B cell (primary cell): ENCODE measurements around the gene SLC35F3. TPM values are rescaled to one million over a fixed set of nuclear protein-coding genes. Genes with fewer than 3 reads are reported as not detected.
"Not testable (repeated sequence)": the region's sequence is repeated elsewhere in the genome, so short reads cannot be mapped to it uniquely, and the experiment has no call there.

Experiments used
- ATAC-seq: fragments of 200-7000 bp; cut with Tn5 transposase; one replicate; pipeline ENCODE4 v1.10.0; 2021; ENCODE audit warnings: low read depth, mild to moderate bottlenecking, moderate number of reproducible peaks, moderate library complexity
- CTCF ChIA-PET: fragments of 350-600 bp; sonication (Branson Sonifier 250); formaldehyde crosslinking; loops from one replicate; lab custom pipeline; 2021; ENCODE audit warnings: antibody characterized with exemption, inconsistent platforms; lab: Charles Lee
- POLR2A ChIA-PET: fragments of 350-600 bp; sonication (Branson Sonifier 250); formaldehyde crosslinking; loops from one replicate; lab custom pipeline; 2021; ENCODE audit warnings: antibody characterized with exemption; lab: Charles Lee
- DNase-seq: peaks from one replicate; pipeline ENCODE4 v3.0.0; 2013
- H2AFZ ChIP-seq: 2 replicates; pipeline ENCODE4 v1.6.1; 2012; ENCODE audit warnings: mild to moderate bottlenecking, low read depth, low read length; ENCODE audit not compliant: insufficient read depth, poor library complexity, severe bottlenecking
- H3K27ac ChIP-seq, 2 donors: 1 replicate in 1 of 2; 2 replicates in 1 of 2; pipeline ENCODE4 v1.5.1; 2012 to 2013; ENCODE audit warnings: low read length in 2 of 2, mild to moderate bottlenecking in 2 of 2, moderate library complexity in 1 of 2
- H3K27me3 ChIP-seq, 4 experiments: fragments of 200-600 bp in 1 of 4; sonication (generic) in 1 of 4; replicated peaks in 1 of 4; 1 replicate in 2 of 4; 2 replicates in 2 of 4; pipeline versions ENCODE4 v1.6.1 to v1.7.0; 2013 to 2016; ENCODE audit warnings: low read length in 3 of 4, mild to moderate bottlenecking in 2 of 4, mixed read lengths in 1 of 4, moderate library complexity in 1 of 4; ENCODE audit not compliant: insufficient read depth in 4 of 4, control insufficient read depth in 3 of 4; ENCODE audit errors: control extremely low read depth in 1 of 4
- H3K36me3 ChIP-seq, 2 experiments: replicated peaks in 1 of 2; 1 replicate in 1 of 2; 2 replicates in 1 of 2; pipeline versions ENCODE4 v1.6.1 to v1.7.1; 2013; ENCODE audit warnings: low read length in 1 of 2; ENCODE audit not compliant: insufficient read depth in 2 of 2, control insufficient read depth in 1 of 2; ENCODE audit errors: control extremely low read depth in 1 of 2, extremely low read depth in 1 of 2
- H3K4me1 ChIP-seq, 2 donors: fragments of 200-600 bp in 1 of 2; sonication (generic) in 1 of 2; 1 replicate in 1 of 2; 2 replicates in 1 of 2; pipeline versions ENCODE4 v1.5.1 to v1.6.1; 2013 to 2017; ENCODE audit warnings: low read length in 2 of 2; ENCODE audit not compliant: control insufficient read depth in 2 of 2, insufficient read depth in 2 of 2
- H3K4me2 ChIP-seq: replicated peaks from 2 replicates; pipeline ENCODE3; 2012; ENCODE audit warnings: mild to moderate bottlenecking, low read depth, low read length; ENCODE audit not compliant: poor library complexity, severe bottlenecking
- H3K4me3 ChIP-seq, 5 experiments: fragments of 200-600 bp in 1 of 5; sonication (generic) in 1 of 5; 1 replicate in 3 of 5; 2 replicates in 2 of 5; pipeline versions ENCODE4 v1.5.1 to v1.7.0; 2011 to 2016; ENCODE audit warnings: low read length in 4 of 5, mild to moderate bottlenecking in 4 of 5, low read depth in 2 of 5, control low read depth in 1 of 5, moderate library complexity in 1 of 5; ENCODE audit not compliant: insufficient read depth in 1 of 5; ENCODE audit errors: control extremely low read depth in 1 of 5, extremely low read depth in 1 of 5
- H3K79me2 ChIP-seq: fragments of 200-600 bp; sonication (generic); one replicate; pipeline ENCODE4 v1.6.0; 2016; ENCODE audit warnings: low read length; ENCODE audit not compliant: control insufficient read depth, insufficient read depth
- H3K9ac ChIP-seq: fragments of 200-600 bp; sonication (generic); 2 replicates; pipeline ENCODE4 v1.6.1; 2017; ENCODE audit warnings: mild to moderate bottlenecking, low read length, moderate library complexity
- H3K9me3 ChIP-seq, 3 donors: one replicate each; pipeline versions ENCODE4 v1.6.1 to v1.7.1; 2013; ENCODE audit warnings: low read length in 2 of 3; ENCODE audit not compliant: control insufficient read depth in 2 of 3, insufficient read depth in 1 of 3; ENCODE audit errors: control extremely low read depth in 1 of 3
- H4K20me1 ChIP-seq: 2 replicates; pipeline ENCODE4 v1.6.0; 2012; ENCODE audit warnings: mild to moderate bottlenecking, low read length; ENCODE audit not compliant: insufficient read depth, control insufficient read depth, poor library complexity, severe bottlenecking
- H3K27ac Mint-ChIP-seq: one replicate; pipeline ENCODE4 v1.8.0; 2021; ENCODE audit warnings: mixed read lengths
- H3K27me3 Mint-ChIP-seq: one replicate; pipeline ENCODE4 v1.8.0; 2021; ENCODE audit warnings: mixed read lengths
- H3K4me1 Mint-ChIP-seq: one replicate; pipeline ENCODE4 v1.8.0; 2021; ENCODE audit warnings: mixed read lengths
- H3K4me3 Mint-ChIP-seq: one replicate; pipeline ENCODE4 v1.8.0; 2021; ENCODE audit warnings: mixed read lengths
- H3K9me3 Mint-ChIP-seq: one replicate; pipeline ENCODE4 v1.8.0; 2022; ENCODE audit warnings: mixed read lengths; ENCODE audit not compliant: insufficient read depth
- CTCF ChIP-seq: fragments of 200-600 bp; IDR thresholded peaks from one replicate; pipeline ENCODE4 v1.8.0; 2022; ENCODE audit warnings: antibody characterized with exemption, mild to moderate bottlenecking
- EZH2 ChIP-seq: IDR thresholded peaks from 2 replicates; pipeline ENCODE4 v1.6.1; 2012; ENCODE audit warnings: borderline replicate concordance, low read depth, mild to moderate bottlenecking, moderate library complexity, low read length; ENCODE audit not compliant: insufficient read depth, poor library complexity, severe bottlenecking
- WGBS: methylation state at CpG from one replicate; pipeline ENCODE4 v1.1.5; 2013; ENCODE audit warnings: missing lambda C conversion rate; ENCODE audit not compliant: insufficient coverage; 5-methylcytosine and 5-hydroxymethylcytosine counted together
- intact Hi-C: fragments of 100-400 bp; cut with micrococcal nuclease; formaldehyde crosslinking; loops from one replicate; pipeline ENCODE4 v1.10.0; 2022
- polyA plus RNA-seq: library from polyadenylated mRNA; depleted of rRNA; stranded (reverse); fragments of >200 nt; gene quantifications from 2 replicates; pipeline ENCODE4 v1.2.3, GENCODE V29; 2012
- total RNA-seq, 2 donors: library from RNA; stranded (reverse); fragments of 120-200 nt in 1 of 2; gene quantifications; 1 replicate in 1 of 2; 2 replicates in 1 of 2; pipeline versions ENCODE4 v1.2.3 to v1.2.4, GENCODE V29; 2013 to 2022

Gene SLC35F3
- total and polyA plus RNA-seq, 2 donors (not counting 1 experiment from before 2014, with no cell fraction given): not detected

DNA sequence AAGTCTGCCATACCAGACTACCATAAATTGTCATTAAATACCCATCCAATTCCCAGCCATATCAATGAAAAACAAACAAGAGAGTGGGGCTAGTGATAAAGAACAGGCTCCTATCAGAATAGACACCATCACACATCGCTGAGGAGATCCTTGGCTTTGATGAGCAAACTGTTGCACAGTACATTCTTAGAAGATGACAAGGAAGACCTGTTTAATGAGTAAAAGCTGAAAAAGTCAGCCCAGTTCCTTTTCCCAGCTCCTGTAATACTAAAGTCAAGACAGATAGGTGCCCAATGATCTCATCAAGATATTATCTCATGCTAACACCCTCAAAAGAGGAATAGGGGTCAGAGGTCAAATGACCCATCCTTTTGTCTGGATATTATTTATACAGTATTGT, 304.3 kb downstream of the SLC35F3 start:
- Histone ChIP-seq H3K4me2 (no peak overlapping the region), H3K27me3 (peaks cover 0 to 7% (median 3%) of the 10 kb centered on the region in 4 experiments), H3K4me3 (no peak overlapping the region), H3K4me1 (peaks cover under 1 to 4% of the 10 kb centered on the region in 2 donors), H3K9me3 (peaks cover 0 to 13% (median 0%) of the 10 kb centered on the region in 3 donors), H3K27ac (no peak overlapping the region), H3K9ac (no peak overlapping the region), H2AFZ (no peak overlapping the region), H3K36me3 (no peaks in the 10 kb centered on the region), H3K79me2 (no peaks in the 10 kb centered on the region), H4K20me1 (no peaks in the 10 kb centered on the region)
- intact Hi-C loops: no loop called here
- H3K27me3 Mint-ChIP-seq: peaks cover 42% of the 10 kb centered on the region
- DNase-seq: no peak
- H3K4me1 Mint-ChIP-seq: peaks cover 5% of the 10 kb centered on the region
- H3K4me3 Mint-ChIP-seq: no peak overlapping the region
- H3K9me3 Mint-ChIP-seq: peaks cover 2% of the 10 kb centered on the region
- no peak for ATAC-seq
- POLR2A ChIA-PET: no interaction called here
- no CpG with 5 or more reads among the region's 1 CpG for WGBS
- H3K27ac Mint-ChIP-seq: no peak overlapping the region
- TF ChIP-seq EZH2 (no peak), CTCF (no peak)
- CTCF ChIA-PET: no interaction called here

- H3K9me3 Mint-ChIP-seq, H2AFZ ChIP-seq, POLR2A ChIA-PET, H3K79me2 ChIP-seq, intact Hi-C loops, H3K36me3 ChIP-seq, H3K4me1 Mint-ChIP-seq, DNase-seq, H3K4me2 ChIP-seq, ATAC-seq, H3K4me3 Mint-ChIP-seq, H3K27ac Mint-ChIP-seq, H3K9ac ChIP-seq, H3K27ac ChIP-seq, H4K20me1 ChIP-seq, CTCF ChIA-PET, H3K4me3 ChIP-seq: not testable (repeated sequence)
- H3K9me3 ChIP-seq: peaks cover 0 to 13% (median 0%) of the 10 kb centered on the region in 3 donors
- peaks cover 46% of the 10 kb centered on the region for H3K27me3 Mint-ChIP-seq
- WGBS: no CpG with 5 or more reads among the region's 1 CpG
- H3K4me1 ChIP-seq: peaks cover 11 to 14% of the 10 kb centered on the region in 2 donors
- H3K27me3 ChIP-seq: peaks cover 0 to 19% (median 9%) of the 10 kb centered on the region in 4 experiments
Measured at GRCh38 chr1:234210429-234210828, 306.0 kb downstream of the SLC35F3 start.

DNA sequence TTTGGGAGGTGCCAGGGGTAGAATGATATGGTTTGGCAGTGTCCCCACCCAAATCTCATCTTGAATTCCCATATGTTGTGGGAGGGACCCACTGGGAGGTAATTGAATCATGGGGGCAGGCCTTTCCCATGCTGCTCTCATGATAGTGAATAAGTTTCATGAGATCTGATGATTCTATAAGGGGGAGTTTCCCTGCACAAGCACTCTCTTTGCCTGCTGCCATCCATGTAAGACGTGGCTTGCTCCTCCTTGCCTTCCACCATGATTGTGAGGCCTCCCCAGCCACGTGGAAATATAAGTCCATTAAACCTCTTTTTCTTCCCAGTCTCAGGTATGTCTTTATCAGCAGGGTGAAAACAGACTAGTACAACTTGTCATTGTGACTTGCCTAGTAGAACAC, 307.4 kb downstream of the SLC35F3 start:
- peaks cover 57% of the 10 kb centered on the region for H3K27me3 Mint-ChIP-seq
- H3K36me3 ChIP-seq, intact Hi-C loops, ATAC-seq, H3K9me3 ChIP-seq, H2AFZ ChIP-seq, DNase-seq, H3K27ac ChIP-seq, H3K4me2 ChIP-seq, H3K9ac ChIP-seq, H3K4me3 Mint-ChIP-seq, H3K79me2 ChIP-seq, H3K9me3 Mint-ChIP-seq, CTCF ChIA-PET, H4K20me1 ChIP-seq, H3K4me1 Mint-ChIP-seq, POLR2A ChIA-PET, H3K4me3 ChIP-seq, H3K27ac Mint-ChIP-seq: not testable (repeated sequence)
- H3K27me3 ChIP-seq: peaks cover 0 to 24% (median 10%) of the 10 kb centered on the region in 4 experiments
- peaks cover 11 to 14% of the 10 kb centered on the region in 2 donors for H3K4me1 ChIP-seq
- WGBS: 80% methylated on average over 1 of the region's 2 CpGs
